ENCODE data around the gene RANBP9.

The RANBP9 gene

DNA sequence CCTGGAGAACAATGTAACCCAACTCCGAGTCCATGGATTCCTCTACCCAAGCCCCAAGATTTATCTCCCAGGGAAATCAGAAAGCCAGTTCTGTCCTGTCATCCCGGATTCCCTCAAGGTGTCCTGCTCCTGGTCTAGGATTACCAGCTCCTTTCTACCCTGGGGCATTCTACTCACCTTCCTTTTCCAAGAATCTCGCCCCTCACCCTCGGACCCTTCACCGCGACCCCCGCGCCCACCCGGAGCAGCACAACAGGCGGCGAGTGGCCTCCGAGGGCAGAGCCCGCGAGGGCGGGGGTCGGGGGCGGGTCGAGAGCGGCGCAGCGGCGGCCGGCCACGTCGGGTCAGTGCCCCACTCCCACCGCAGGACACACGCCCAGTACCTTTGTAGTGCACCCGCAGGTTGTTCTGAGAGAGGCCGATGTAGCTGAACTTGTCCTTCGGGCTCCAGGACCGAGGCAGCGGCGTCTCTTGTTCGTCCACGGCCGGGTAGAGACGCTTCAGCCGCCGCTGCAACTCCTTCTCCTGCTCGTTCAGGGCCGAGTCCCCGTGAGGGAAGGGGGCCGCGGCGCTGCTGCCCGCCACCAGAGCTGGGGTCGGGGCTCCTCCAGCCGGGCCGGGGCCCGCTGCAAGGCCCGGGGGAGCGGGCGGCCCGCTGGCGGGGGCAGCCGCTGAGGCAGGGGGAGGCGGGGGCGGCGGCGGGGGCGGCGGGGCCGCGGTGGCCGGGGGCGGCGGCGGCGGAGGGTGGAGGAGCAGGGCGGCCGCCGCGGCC lies 897 bp downstream of the RANBP9 start:
- DNase-seq = peak; percentile 27

GRCh38 chr6:13709689-13710551 lies 1.7 kb downstream of the RANBP9 start:
- peak; percentile 10 for DNase-seq

- no peak for DNase-seq
Measured at GRCh38 chr6:13708736-13709135, 2.9 kb downstream of the RANBP9 start.

DNA sequence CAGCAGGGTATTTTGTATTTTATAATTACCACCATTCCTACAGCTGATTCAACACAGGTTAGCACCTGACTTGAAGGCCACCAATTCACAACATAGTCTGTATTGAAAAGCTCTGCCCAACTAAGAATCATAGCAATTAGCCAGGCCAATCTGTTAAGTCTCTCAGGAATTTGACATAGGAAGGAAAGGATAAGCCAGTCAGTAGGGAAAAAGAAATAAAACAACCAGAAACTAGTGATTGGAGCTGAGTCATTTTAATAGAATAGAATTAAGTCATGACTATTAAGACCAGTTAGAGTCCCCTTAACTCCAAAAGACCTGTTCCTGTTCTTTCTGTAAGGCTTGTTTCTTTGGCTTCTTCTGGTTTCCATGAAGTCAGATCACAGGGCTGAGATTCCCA lies 8.1 kb downstream of the RANBP9 start:
- no peak for DNase-seq

- no peak for DNase-seq
Measured at GRCh38 chr6:13702809-13703302, 8.8 kb downstream of the RANBP9 start.

- no peak for DNase-seq
Measured at GRCh38 chr6:13700232-13700631, 11.4 kb downstream of the RANBP9 start.

DNA sequence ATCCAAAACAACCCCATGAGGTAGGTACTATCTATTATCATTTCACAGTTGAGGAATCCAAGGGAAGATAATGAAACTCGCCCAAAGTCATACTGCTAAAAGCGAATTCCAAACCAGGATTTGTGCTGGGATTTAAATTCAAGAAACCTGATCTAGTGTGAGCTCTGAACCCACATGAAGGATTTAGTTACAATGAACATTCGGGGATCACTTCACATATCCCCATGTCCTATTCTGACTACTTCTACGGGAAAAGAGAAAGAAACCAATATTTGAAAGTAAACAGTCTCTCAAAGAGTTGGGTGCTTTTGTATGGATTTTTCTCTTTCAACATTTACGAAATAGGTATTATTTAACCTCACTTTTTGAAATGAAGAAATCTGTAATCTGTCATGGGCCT lies 12.9 kb downstream of the RANBP9 start:
- no peak for DNase-seq

DNA sequence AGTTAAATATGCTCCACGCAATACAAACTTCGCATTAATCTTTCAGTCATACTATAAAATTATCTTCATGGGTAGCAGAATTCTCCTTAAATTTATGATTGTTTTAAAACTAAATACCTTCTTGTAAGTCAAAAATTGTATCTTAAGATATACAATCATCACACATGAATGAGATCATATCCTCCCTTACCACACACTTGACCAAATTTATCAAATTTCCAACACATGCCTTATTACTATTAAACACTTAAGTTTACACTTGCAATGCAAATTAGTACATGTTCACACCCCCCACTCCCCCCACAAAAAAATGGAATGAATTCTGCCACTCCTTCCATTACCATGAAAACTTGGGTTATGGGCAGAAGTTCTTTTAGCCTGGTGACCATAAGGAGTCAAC lies 13.8 kb downstream of the RANBP9 start:
- no peak for DNase-seq

DNA sequence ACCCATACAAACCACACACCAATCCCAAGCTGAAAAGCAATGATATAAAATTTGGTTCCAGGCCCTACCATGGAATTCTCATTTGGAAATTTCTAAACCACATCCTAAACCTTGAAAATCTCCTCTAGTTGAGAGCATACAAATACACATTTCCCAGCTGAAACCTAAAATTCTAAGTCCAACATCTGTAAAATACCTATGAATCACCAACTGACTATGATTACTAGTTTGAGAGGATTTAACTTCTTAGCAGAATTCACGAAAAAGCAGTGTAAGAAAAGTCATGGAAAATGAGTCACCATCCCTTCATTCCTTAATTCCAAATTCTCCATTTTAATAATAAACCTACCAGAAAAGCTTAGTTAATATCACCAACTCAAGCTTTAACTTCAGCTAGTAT lies 15.4 kb downstream of the RANBP9 start:
- DNase-seq = no peak

DNA sequence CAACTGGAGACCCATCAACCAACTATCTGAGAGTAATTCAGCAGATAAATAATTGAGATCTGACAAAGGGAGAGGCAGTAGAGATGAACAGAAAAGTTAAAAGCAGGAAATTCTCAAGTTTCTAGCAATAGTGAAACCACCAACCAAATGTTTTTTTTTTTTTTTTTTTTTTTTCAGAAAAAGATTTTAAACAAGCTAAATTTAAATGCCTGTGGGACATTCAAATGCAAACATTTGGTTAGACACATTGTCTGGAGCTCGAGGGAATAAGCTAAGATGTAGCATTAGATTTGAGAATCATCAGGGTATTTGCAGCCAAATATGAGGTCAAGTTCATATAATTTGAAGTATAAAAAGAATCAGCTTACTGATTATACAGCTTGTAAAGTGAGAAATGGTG lies 16.4 kb downstream of the RANBP9 start:
- no peak for DNase-seq

DNA sequence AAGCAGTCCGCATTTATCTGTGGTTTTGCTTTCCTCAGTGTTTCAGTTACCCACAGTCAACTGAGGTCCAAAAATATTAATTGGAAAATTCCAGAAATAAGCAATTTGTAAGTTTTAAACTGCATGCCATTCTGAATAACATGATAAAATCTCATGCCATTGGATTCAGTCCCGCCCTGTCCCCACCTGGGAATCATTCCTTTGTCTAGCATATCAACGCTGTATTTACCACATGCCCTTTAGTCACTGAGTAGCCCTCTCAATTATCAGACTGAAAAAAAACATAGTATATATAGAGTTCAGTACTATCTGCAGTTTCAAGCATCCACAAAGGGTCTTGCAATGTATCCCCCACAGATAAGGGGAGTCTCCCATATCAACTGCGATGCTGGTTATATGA lies 17.1 kb downstream of the RANBP9 start:
- DNase-seq = no peak

- no peak for DNase-seq
Measured at GRCh38 chr6:13689511-13690256, 22.0 kb downstream of the RANBP9 start.

DNA sequence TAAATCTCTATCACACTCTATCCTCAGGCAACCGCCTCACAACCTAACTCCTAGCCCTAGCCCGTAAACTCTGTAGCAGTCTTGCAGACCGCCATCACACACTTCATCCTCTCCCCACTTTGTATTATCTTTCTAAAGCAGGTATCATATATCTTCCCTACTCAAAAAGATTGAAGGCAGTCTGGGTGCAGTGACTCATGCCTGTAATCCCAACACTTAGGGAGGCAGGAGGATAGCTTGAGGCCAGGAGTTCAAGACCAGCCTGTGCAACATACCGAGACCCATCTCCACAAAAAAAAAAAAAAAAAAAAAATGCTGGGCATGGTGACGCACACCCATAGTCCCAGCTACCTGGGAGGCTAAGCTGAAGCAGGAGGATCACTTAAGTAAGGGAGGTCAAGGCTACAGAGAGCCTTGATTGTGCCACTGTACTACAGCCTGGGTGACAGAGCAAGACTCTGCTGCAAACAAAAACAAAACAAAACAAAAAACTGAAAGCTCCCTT lies 22.9 kb downstream of the RANBP9 start:
- DNase-seq = no peak

- peak; percentile 7 for DNase-seq
Measured at GRCh38 chr6:13687917-13688351, 23.7 kb downstream of the RANBP9 start.

DNA sequence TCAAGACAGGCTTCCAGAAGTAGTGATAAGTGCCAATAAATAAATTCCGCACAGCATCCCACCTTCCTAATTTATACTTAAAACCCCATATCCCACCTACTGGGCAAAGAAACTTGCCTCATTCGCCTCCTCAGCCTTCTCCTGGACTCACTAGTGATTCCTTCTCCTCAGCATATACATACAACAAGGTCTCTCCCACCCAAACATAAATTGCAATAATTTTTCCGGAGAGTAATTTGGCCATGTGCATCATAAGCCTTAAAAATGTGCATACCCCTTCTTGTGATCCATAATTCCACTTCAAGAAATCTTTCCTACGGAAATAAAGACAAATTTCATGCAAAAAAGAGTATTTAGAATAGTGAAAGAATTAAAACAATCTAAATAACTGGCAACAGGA lies 26.8 kb downstream of the RANBP9 start:
- no peak for DNase-seq

DNA sequence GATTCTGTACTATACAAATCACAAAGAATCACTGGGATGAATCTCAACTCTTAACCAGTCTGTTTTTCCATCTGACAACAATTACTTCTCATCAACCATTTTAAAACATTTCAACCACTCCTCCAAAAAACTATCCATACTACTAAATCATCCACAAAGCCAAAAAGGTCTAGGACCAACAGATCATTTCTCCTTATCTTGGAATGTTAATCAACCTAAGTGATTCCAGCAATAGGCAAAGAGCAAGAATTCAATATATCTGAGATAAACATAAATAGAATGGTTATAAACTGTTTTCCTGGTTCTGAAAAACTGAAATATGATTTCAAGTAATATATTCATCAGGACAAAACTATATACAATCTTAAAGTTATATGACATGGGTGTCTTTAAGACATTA lies 28.6 kb downstream of the RANBP9 start:
- DNase-seq = no peak

GRCh38 chr6:13682346-13682745 lies 29.3 kb downstream of the RANBP9 start:
- no peak for DNase-seq

GRCh38 chr6:13681305-13682061 lies 30.2 kb downstream of the RANBP9 start:
- DNase-seq = no peak

GRCh38 chr6:13680448-13680968 lies 31.1 kb downstream of the RANBP9 start:
- DNase-seq = no peak

- no peak for DNase-seq
Measured at GRCh38 chr6:13679996-13680395, 31.6 kb downstream of the RANBP9 start.

DNA sequence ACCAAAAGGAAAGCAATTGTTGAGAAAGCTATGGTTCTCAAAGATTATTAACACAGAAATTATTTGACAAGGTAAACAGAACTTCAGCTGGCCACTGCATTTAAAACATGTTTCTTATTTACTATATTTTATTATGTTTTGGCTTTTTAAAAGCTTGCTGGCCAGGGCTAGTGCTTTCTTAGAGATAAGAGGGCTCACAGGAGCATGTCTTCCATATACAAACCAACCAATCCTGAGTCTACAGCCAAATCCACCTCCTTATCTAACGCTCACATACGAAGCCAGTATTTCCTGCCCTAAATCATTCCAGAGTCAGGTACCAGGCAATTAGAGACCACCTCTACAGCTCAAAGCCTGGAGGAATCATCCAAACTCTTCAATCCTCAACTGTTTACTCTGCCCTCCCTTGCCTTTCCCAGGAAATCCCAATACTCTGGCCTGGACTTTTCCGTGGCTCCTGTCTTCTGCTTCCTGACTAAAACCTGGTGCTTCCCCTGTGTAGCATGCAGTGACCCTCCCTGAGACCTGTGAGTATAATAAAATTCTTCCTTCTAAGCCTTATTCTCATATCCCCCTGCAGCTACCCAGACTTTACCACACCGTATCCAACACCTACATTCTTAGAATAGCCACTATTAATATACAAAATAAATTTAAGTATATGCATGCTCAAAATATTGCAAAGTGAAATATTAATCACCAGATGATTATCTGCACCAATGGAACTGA lies 33.2 kb downstream of the RANBP9 start:
- DNase-seq = no peak
